ENCODE results near the gene DNM3.
"Not testable (repeated sequence)": the region's sequence is repeated elsewhere in the genome, so short reads cannot be mapped to it uniquely, and the experiment has no call there.

Gene DNM3

GRCh38 chr1:172405912-172406311, 564.6 kb downstream of the DNM3 start:
- DNase-seq = no peak

GRCh38 chr1:172406968-172407367, 565.7 kb downstream of the DNM3 start:
- no peak for DNase-seq

- no peak for DNase-seq
Measured at GRCh38 chr1:172408958-172409357, 567.7 kb downstream of the DNM3 start.

GRCh38 chr1:172410027-172410426, 568.7 kb downstream of the DNM3 start:
- no peak for DNase-seq

GRCh38 chr1:172411791-172412338, 570.6 kb downstream of the DNM3 start:
- no peak for DNase-seq

- no peak for DNase-seq
Measured at GRCh38 chr1:172414331-172414730, 573.0 kb downstream of the DNM3 start.

GRCh38 chr1:172416496-172417035, 575.3 kb downstream of the DNM3 start:
- no peak for DNase-seq

GRCh38 chr1:172417557-172417956, 576.3 kb downstream of the DNM3 start:
- no peak for DNase-seq

GRCh38 chr1:172420385-172420784, 579.1 kb downstream of the DNM3 start, which contains the start of gene C1orf105:
Gene C1orf105, plus strand, starts transcription at chr1:172420685. Its CDS starts 201 bp downstream, at chr1:172420886.
- DNase-seq = no peak

GRCh38 chr1:172421974-172422604, 580.8 kb downstream of the DNM3 start:
- no peak for DNase-seq

GRCh38 chr1:172423336-172423735, 582.0 kb downstream of the DNM3 start:
- no peak for DNase-seq

- no peak for DNase-seq
Measured at GRCh38 chr1:172425339-172425738, 584.0 kb downstream of the DNM3 start.

GRCh38 chr1:172427191-172427590, 585.9 kb downstream of the DNM3 start:
- DNase-seq = no peak

- DNase-seq = peak; percentile 2
Measured at GRCh38 chr1:172429331-172430127, 588.2 kb downstream of the DNM3 start.

- DNase-seq = no peak
Measured at GRCh38 chr1:172430128-172430454, 588.8 kb downstream of the DNM3 start.

GRCh38 chr1:172431204-172431603, 589.9 kb downstream of the DNM3 start:
- DNase-seq = no peak

GRCh38 chr1:172431721-172432192, 590.5 kb downstream of the DNM3 start:
- peak; percentile 61 for DNase-seq

GRCh38 chr1:172437183-172437582, 595.9 kb downstream of the DNM3 start:
- not testable (repeated sequence) for DNase-seq

GRCh38 chr1:172442404-172442803, 601.1 kb downstream of the DNM3 start:
- no peak for DNase-seq

GRCh38 chr1:172442843-172443565, 601.7 kb downstream of the DNM3 start:
- DNase-seq = no peak

- DNase-seq = peak; percentile 82
Measured at GRCh38 chr1:172443666-172444453, 602.6 kb downstream of the DNM3 start, which contains the start of gene PIGC. Gene PIGC, minus strand, starts transcription at chr1:172444069. Its CDS starts 1,447 bp downstream, at chr1:172442622.

- DNase-seq = no peak
Measured at GRCh38 chr1:172446547-172446946, 605.2 kb downstream of the DNM3 start.

Measured in NCI-H510A (cell line).